NCI-H69 (cell line): ENCODE measurements around the gene CLIP4.

Experiments used
- DNase-seq: peaks from one replicate; lab custom pipeline; 2025; lab: John Stamatoyannopoulos, UW

Gene CLIP4

DNA sequence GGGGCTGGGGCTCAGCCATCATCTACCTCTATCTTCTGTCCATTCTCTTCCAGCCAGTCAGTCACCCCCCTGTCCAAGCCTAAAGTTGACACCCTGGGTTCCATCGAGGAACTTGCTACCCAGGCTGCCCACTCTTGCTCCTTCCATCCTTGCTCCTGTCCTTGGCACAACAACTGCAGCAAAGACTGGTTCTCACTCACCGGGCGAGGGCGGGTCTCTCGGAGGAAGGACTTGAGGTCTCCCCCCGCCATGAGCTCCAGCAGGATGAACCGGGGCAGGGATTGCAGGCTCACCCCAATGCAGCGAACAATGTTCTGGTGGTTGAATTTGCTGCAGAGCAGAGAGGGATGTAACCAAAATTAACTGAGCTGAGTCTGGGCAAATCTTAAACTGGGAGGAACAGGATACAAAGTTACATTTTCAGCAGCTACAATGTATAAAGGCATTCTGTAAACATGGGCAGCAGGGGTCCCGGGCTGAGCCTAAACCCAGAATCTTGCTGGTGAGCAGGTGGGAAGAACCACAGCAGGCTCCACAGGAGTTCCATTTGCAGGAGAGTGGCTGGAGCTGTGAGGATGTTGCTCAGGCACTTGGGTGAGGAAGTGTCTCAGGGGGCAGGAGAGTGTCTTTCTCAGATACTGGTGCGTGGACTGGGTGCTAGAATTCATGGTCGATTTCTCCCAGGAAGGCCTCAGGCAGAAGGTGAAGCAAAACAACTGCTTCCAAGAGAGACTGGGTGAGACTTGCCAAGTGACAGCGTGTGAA lies 105.5 kb downstream of the CLIP4 start:
- no peak for DNase-seq

DNA sequence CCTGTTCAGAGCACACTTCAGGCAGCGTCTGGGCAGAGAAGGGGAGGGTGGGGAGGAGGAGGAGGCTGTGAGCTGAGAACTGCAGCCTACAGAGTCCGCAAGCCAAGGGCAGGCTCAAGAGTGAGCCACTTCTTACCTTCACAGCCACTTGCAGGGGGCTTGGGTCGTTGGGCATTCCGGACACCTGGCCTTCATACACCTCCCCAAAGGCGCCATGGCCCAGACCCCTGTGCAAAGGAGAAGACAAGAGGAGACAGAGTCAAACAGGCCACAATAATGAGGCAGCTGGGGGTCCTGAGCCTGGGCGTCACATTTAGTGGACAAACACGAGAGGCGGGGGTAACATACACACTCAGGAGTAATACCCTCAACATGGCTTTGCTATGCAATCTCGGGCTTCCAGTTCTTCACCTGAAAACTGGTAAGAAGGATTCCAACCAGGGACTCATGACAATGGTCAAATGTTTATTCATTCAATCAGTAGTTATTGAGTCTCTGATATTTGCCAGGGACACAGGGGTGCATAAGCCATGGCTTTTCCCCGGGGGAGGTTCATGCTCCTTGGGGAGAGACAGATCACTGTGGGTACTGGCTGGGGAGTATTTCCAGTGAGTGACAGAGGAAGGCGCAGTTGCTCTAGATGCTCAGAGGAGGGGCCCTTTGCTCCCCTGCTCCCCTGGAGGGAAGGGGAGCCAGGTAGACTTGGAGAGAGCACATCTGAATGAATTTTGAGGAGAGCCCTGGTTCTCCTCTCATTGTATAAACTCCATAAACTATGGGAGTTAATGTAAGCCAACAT lies 107.4 kb downstream of the CLIP4 start:
- no peak for DNase-seq

DNA sequence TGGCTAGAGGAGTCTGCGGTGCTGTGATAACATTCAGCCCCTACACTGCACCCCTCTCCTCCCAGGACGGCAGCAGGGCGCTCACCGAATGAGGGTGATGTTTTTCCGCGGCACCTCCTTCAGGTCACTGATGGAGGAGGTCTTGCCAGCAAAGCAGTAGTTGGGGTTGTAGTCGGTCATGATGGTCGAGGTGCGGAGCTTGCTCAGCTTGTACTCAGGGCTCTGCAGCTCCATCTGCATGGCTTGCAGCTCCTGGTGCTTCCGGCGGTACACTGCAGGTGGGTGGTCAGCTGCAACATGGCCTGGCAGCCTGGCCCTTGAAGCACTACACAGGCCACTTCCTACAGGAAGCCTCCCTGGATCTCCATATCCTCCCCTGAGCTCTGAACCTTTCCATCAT lies 108.0 kb downstream of the CLIP4 start:
- no peak for DNase-seq

DNA sequence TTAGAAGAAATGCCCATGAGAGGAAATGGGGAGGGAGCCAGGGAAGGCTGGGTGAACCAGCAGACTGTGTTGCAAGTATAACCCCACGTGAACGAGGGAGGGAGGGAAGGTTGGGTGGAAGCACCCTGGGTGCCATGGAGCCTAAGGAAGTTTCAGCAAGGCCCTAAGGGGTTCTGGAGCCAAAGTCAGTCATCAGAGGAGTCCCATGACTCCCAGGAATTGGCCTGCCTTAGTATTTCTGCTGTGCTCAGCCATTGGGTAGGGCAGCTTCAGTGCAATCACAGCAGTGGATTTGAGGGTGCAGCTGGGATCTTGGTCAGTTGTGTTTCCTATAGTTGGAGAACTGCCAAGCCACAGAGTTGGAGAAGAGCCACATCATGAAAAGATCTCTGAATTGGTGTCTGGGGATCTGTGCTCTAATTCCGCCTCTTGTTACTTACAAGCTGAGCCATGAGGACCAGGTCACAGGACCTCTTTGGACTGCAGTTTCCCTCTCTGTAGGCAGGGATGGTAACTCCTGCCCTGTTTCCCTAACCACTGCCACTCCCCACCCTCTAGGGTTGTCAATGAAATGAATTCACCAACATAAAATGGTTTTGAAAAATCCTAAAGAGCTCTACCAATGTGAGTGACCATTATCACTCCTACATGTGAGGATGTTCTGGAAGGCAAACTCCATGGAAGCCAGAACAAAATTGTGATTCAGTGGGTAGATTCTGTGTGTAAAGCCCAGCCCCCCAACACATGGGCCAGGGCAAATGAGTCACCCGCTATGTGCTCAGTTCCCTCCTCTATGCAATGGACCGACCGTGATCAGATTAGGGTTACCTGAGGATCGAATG lies 108.9 kb downstream of the CLIP4 start:
- DNase-seq = peak; percentile 76

DNA sequence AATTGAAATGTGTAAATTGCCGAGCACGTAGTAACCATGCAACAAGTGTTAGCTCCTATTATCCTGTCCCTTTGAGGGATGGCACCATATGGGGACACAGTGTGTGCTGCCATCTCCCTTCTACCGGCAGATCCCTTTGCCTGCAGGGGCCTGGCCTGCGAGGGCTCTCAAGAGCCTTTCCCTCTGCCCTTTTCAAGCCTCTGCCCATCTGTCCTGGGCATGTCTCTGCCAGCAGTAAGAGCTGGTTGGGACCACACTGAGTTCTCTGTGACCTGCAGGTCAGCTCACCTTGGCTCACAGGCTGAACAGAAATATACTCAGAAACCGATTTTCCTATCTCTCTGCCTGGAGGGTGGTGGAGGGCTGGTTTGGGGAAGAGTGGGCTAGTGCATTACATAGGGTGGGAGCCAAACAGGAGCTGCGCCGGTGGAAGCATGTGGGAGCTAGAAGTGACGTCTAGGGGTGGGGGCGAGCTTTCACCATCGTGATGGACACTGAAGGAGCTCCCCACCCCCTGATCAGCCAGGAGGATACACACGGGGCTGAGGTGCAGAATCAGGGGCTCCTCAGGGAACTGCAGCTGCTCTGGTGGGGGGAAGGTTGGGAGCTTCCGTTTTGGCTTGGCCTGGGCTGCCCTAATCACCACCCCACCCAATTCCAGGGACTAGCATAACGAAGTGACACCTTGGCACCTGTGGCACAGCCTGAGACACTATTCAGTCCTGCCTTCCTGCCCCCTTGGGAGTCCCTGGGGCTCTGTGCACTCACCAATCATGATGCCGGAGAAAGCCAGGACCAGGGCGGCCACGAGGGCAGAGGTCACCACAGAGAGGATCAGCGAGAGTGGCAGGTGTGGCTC lies 109.7 kb downstream of the CLIP4 start:
- DNase-seq = peak; percentile 57

DNA sequence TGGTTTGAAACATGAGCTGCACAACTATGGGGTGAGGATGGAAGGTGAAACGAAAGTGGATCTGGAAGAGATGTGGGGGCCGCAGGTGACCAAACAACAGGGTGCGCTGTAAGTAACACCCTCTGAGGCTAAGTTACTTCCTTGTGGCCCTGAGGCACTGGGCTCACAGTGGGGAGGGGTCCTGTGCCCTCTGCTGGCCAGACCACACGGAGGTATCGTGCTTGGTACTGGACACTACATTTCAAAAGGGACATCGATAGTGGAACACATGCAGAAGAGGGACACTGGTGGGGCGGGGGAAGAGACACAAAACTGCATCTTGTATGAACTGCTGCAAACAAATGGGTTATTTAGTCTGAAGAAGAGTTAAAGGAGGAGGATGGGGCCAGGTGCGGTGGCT lies 110.6 kb downstream of the CLIP4 start:
- no peak for DNase-seq

DNA sequence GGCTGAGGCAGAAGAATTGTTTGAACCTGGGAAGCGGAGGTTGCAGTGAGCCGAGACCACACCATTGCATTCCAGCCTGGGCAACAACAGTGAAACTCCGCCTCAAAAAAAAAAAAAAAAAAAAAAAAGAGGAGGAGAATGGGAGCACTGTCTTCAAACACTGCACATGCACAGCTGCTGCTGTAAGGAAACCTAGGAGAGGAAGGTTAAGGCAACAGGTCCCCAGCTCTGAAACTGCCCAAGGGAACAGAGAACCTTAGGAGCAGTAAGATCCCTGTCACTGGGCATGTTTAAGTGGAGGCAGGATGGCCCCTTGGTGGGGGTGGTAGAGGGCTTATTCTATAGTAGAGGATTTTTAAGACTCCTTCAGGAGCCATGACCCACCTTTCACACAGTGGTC lies 111.2 kb downstream of the CLIP4 start:
- DNase-seq = no peak

DNA sequence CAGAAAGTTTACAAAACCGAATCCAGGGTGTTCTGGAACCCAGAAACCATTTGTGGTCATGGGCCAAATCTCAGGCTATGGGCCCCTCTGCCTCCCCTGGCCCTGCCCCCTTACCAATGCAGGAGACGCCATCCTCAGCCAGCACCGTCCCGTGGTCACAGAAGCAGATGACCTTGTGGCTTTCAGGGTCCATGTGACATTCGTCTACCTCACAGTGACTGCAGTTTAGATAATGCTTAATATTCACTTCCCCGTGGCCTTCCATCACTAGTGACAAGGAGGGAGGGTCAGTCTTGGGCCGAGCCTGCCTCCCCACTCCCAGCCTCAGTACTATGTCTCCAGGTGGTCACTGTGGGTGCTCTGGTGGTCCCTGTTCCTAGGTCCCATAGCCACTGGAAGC lies 111.6 kb downstream of the CLIP4 start:
- no peak for DNase-seq

DNA sequence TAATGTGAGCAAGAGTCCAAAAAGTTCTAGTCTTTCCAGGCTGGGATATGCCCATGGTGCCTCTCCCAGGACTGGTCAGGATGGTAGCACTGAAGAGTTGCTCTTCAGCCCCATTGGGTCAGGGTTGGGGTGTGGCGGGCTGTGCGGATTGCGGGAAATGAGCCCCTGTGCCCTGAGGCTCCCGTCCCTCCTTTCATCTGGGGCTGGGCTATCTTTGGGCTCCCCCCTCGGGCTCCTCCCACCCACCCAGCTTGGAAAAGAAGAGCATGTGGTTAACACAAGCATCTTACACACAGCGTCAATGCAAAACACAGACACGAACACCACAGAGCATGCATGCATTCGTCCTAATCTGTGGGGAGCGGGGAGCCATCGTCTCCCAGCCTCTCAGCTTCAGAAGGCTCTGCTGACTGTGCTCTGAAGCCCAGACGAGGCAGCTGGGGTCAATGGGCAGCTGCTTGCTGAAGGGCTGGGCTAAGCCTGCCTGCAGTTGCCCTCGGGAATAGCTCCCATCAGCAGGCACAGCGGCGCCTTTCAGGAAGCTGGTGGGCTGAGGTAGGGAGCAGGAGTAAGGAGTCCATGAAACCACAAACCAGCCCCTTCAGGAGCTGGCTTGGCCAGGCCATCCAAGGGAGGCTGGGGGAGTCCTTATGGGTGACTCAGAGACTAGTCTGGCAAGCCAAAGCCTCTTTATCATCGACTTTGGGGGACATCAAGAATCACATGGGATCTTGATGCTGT lies 112.9 kb downstream of the CLIP4 start:
- peak; percentile 15 for DNase-seq

DNA sequence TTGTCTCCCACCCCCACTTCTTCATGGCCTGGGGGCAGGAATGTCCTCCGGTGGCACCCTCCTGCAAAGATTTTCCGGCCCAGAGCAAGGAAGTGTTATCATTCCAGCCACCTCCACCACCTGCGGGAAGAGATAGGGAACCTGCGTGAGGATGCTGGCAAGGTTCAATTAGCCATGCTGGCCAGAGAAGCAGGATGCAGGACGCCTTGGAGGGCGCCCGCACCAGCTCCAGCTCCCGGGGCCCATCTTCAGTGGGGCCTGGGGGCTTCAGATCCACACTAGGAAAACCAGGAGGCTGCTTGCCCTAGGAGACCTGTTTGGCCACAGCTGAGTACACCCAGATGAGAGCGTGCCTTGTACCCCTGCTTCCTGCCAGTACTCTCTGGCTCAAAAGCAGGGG lies 113.7 kb downstream of the CLIP4 start:
- no peak for DNase-seq

DNA sequence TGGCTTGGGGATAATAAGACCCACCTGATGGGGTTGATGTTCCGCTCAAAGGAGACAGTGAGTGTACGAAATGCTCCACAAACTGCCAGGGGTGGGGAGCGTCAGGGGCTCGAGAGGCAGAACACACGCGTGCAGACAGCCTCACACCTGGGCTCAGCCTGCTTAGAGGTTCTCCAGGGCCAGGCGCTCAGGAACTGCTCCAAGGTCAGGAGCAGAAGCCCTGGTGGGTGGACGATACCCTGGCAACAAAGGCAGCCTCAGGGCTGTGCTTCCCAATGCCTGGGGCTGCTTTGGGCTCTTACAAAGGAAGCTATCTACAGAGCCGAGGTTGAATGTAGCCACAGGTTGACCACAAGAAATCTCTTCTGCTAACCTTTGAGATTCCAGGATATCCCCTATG lies 114.4 kb downstream of the CLIP4 start:
- no peak for DNase-seq

DNA sequence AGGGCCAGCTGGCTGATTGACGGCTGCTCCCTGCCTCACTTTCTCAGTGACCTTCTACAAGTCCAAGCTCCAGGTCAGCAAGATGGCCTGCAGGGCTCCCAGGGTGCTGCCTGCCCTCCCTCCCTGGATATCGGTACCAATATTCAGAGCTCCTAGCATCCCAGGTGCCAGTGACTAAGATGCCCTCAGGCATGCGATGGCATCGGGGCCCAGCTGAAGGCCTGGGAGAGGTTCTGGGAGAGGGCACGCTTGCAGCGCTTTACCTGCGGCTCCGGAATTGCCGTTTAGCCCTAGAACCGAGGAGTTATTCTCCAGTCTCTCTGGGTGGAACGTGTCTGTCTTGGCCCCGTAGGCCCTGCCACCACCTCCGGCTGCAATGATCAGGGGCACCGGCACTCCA lies 116.8 kb downstream of the CLIP4 start:
- no peak for DNase-seq

DNA sequence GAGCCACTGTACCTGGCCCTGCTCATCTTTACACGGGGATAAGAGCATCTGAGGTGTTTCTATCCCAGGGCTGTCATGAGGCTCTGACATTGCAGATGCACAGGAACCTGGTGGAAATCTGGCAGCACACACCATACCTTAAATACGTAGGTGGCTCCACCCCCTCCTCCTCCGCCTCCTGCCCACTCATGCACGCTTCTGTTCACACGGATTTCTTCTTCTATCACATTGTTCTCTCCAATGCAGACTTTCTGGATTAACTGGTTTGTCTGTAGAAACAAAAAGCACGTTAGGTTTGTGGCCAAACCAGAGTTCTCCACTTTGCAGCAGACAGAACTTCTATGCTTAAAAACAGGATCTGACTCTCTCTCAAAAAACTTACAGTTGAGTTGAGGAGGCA lies 118.2 kb downstream of the CLIP4 start:
- DNase-seq = no peak

DNA sequence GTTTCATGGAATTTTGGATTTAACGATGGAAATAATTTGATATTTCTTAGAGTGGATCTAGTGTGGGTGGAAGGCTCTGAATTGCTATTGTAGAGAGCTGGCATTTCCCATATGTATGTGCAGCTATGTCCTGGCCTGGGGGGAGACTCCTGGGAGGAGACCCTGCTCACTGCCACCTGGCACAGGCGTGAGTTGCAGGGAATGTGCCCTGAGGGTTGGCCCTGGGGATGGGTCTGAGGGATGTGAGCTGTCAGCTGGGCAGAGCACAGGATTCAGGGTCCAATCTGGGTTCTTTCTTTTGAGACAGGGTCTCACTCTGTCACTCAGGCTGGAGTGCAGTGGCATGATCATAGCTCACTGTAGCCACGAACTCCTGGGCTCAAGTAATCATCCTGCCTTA lies 120.2 kb downstream of the CLIP4 start:
- DNase-seq = no peak

DNA sequence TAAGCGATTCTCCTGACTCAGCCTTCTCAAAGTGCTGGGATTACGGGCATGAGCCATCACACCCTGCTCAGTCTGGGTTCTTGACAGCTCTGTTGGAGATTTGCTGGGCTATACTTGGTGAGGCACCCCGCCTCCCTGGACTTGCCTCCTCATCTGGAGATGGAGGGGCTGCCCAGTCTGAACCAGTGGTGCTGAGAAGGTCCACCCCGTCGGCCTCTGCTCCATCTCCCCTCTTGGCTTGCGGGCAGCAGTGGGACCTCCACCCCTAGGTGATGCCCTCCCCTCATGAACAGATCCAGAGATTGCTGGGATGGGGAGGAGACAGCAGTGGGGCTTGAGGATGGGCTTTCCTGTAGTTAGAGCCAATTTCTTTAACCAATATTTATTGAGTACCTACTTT lies 120.9 kb downstream of the CLIP4 start:
- no peak for DNase-seq

DNA sequence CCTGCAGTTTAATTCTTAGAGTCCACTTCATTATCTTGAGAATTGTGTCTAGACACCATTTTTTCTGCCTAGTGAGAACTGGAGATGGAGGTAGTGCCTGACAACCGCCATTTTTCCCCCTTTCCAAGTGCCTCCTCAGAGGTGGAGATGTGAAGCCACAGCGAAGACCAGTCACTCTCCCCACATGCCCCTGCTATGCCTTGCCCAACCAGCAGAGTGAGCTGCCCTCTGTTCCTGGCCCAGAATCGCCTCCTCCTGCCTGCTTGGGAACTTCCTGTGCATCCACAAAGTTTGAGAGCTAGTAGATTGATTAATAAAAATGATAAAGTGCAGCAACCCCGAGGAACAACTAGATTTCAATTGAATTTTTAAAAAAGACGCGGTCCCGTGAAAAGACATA lies 123.3 kb downstream of the CLIP4 start:
- peak; percentile 63 for DNase-seq
